Limb (tissue), 2 donors: ENCODE measurements around the gene SLC35F2.
A peak's percentile ranks its signal among the peaks of the same experiment; 100 is the strongest.
"Not testable (repeated sequence)": the region's sequence is repeated elsewhere in the genome, so short reads cannot be mapped to it uniquely, and the experiment has no call there.

Experiments
- DNase-seq, 2 donors: peaks; one replicate each; pipeline ENCODE4 v3.0.0-alpha.2; 2016; ENCODE audit errors: extremely low spot score in 2 of 2

The SLC35F2 gene

DNA sequence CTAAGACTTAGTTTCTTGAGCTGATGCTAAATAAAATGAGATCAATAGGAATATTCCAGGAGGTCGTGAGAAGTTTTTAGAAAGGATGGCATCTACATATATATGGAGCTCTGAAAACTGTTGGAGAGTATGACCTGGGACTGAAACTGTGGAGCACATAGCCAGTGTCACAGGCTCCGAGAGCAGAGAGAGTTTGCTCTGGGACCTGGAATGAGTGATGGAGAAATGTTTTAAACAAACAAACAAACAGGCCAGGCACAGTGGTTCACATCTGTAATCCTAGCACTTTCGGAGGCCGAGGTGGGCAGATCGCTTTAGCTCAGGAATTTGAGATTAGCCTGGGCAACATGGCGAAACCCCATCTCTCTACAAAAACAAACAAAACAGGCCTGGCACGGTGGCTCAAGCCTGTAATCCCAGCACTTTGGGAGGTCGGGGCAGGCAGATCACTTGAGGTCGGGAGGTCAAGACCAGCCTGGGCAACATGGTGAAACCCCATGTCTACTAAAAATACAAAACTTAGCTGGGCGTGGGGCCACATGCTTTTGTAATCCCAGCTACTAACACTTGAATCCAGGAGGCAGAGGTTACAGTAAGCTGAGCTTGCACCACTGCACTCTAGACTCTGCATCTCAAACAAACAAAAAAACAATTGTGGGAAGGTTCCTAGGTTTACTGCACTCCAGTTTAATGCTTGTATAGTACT lies 67.1 kb downstream of the SLC35F2 start:
- DNase-seq = no peak

DNA sequence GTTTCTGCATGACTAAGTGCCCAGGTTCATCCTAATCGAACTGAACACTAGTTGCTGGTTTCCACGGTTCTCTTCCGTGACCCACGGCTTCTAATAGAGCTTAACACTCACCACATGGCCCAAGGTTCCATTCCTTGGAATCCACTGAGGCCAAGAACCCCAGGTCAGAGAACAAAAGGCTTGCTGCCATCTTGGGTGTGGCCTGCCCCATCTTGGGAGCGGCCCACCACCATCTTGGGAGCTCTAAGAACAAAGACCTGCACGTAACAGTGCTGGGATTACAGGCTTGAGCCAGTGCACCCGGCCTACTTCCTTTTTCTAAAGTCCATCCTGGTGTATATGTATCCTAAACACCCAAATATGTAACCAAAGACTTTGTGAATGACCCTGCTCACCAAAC lies 68.8 kb downstream of the SLC35F2 start:
- DNase-seq = no peak

DNA sequence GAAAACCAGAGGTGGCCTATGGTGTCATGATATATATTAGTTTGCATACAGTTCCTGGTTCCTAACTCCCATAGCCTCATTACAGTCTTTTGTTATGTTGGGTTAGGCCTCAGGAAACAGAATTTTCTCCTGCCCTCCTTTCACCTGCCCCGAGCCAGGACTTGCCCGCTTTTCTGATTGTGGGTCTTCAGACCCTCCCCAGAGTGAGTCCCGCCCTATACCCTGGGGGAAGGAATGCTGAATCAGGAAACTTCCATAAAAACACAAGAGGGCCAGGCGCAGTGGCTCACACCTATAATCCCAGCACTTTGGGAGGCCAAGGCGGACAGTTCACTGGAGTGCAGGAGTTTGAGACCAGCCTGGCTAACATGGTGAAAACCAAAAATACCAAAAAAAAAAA lies 70.9 kb downstream of the SLC35F2 start:
- DNase-seq = no peak

DNA sequence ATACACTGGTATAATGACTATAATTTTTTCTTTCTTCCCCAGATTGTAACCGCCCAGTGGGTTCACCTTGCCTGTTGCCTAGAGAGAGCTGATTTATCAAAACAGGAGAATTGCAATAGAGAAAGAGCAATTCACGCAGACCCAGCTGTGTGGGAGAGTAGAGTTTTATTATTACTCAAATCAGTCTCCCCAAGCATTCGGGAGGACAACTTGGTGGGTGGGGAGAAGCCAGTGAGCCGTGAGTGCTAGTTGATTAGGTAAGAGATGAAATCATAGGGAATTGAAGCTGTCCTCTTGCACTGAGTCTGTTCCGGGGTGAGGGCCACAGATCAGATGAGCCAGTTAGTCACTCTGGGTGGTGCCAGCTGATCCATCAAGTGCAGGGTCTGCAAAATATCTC lies 73.2 kb downstream of the SLC35F2 start:
- DNase-seq = no peak

DNA sequence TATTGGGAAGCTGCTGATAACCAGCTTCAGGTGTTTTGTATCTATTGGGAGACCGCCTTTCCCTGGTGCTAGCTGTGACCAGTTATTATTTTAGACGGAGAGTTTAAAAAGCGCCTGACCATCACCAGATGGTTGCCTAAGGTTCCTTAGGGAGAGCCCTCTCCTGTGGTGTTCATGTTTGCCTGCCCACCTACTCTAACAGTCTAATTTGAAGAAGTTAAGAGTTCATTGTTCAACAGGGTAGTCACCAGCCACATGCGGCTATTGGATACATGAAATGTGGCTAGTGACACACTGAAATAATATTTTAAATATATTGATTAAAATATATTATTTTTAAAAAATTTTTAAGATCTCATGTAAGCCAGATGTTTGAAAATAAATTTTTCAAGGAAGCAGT lies 75.5 kb downstream of the SLC35F2 start:
- no peak for DNase-seq

DNA sequence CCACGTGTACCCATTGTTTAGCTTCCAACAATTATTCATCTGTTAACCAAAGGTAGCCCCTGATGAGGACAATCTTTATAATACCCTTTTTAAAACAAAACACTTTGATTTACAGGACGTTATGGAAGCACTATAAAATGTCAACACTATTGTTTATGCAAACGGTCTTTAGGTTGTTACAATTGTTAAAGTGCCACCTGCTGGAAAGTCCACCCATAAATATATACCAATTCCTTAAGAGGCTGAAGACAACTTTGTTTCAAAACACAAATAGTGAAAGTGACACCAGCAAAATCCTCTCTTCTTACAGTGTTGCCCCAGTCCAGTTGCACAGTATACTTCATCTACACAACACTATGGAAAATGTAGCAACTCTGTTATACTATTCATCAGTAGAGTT lies 77.8 kb downstream of the SLC35F2 start:
- no peak for DNase-seq

DNA sequence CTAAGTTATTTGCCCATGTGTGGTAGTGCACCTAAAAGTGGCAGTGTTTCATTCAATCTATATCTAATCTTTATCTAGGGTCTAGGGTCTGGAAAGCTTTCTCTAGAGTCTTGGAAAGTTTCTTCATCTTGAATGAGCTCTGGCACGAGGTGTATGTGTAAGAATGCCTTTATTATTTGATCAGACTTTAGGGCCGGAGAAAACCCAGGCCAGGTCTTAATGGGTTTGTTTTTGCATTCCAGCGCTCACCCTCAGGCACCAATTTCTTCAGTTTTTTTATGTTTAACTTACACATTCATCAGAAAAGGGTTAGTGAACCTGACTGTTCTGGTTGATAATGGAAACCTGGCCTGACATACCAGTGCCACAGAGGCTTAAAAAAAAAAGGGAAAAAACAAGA lies 78.5 kb downstream of the SLC35F2 start:
- DNase-seq = no peak

DNA sequence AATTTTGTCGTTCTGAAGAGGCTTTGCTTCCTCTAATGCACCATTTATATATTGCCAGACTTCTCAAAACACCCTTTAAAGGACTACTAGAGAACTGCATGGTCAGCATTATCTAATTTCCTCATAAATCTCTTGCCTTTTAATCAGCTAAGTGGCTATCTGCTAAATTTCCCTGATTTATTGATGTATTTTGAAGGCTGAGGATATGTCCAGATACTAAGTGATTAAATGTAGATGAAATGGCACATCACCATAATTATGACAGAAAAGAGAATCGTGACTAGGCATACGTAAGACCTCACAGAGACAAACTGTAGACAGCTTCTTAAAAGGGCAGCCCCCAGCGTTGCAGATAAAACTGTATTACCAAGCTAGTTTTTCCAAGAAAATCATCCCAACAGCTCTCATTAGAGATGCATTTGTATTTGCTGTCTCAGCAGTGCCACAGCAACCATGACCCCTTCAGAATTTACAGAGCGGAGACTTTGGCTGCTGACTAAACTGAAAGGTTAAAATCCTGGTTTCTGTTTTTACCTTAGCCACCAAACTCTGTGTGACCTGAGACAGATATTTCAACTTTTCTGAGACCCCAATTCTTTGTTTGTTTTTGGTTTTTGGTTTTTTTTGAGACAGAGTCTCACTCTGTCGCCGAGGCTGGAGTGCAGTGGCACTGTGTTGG lies 79.6 kb downstream of the SLC35F2 start:
- DNase-seq = no peak

DNA sequence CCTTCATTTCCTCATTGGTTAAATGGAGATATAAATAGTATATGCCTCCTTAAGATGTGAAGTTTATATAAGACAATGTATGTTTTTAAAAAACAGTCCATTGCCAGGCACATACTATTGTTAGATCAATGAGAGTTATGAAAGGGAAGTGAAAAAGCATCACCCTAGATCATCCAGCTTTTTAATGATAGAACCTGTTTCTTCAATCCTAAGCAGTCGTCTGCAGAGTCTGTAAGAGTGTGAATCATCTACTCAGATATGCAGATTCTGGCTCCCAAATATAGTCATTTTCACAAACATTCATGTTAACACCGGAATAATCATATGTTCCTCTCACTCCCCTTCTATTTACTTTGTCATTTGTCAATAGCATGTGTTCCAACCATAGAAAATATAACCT lies 81.5 kb downstream of the SLC35F2 start:
- DNase-seq = no peak

DNA sequence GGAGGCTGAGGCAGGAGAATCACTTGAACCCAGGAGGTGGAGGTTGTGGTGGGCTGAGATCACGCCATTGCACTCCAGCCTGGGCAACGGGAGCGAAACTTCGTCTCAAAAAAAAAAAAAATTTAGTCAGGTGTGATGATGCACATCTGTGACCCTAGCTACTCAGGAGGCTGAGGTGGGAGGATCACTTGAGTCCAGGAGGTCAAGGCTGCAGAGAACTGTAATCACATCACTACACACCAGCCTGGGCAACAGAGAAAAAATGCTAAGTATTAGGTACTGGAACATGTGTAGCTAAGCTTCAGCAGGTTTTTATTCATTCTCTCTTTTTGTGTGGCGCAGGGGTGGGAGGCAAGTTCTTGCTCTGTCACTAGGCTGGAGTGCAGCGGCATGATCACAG lies 82.5 kb downstream of the SLC35F2 start:
- no peak for DNase-seq

DNA sequence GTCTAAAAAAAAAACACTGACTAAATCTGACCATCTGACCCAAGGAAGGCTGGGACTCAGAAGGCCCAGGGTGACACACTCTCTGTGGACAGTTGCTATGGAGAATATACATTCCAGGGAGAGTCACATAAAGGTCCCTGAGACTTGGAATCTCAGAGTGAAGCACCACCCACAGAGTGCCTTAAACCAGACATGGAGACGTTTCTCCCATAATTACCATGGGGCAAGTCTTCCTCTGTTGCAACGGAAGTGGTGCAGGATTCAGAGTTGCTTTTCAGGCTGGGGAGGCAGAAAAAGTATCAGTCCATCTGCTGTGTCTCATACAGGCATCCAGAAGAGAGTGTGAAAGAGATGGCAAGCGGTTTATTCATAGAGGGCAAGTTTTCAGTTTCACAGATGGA lies 88.0 kb downstream of the SLC35F2 start:
- no peak for DNase-seq

DNA sequence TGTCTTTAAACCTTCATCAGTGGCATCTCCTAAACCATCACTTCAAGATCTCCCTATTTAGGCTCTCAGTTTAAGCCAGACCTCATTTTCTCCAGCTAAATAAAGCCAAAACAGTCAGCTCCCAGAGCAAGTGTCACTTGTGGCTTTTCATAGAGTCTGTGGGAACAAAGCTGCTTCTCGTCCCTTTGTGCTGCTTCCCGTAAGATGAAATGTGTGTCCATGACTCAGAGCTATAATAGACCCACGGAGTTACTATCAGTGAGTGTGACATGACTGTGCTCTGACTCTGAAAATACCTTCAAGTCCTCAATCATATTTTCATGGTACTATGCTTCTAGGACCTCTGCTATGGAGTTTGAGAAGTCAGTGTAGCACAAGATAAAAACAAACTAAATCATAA lies 89.4 kb downstream of the SLC35F2 start:
- no peak for DNase-seq

DNA sequence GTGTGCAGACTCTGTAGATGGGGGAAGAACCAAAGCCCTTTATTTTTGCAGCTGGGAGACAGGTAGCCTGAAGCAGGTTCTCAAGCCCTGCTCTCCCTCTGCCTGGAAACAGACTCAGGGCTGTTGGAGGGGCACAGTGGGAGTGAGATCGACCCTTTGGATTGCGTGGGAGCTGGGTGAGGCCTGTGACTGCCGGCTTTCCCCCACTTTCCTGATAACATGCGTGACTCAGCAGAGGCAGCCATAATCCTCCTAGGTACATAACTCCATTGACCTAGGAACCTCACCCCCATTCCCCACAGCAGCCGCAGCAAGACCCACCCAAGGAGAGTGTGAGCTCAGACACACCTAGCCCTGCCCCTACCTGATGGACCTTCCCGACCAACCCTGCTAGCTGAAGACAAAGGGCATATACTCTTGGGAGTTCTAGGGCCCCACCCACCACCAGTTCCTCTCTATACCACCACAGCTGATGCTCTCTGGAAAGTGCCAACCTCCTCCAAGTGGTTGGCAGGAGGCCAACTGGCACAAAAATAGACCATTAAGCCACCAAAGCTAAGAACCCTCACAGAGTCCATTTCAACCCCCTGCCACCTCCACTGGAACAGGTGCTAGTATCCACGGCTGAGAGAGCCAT lies 99.8 kb downstream of the SLC35F2 start:
- DNase-seq = not testable (repeated sequence)

DNA sequence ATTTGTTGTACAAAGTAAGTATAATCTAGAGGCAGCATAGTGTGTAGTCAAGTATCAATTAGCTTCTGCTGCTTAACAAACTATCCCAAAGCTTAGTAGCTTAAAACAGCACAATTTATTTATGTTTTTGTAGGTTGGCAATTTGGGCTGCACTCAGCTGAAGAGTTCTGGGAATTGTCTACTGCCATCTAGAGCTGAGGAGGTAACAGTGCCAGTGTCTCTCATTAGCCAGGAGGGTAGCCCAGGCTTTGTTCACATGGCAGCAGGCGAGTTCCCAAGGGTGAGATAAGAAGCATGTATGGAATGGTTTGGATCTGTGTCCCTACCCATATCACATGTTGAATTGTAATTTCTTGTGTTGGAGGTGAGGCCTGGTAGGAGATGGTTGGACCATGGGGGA lies 100.9 kb downstream of the SLC35F2 start:
- DNase-seq = no peak

DNA sequence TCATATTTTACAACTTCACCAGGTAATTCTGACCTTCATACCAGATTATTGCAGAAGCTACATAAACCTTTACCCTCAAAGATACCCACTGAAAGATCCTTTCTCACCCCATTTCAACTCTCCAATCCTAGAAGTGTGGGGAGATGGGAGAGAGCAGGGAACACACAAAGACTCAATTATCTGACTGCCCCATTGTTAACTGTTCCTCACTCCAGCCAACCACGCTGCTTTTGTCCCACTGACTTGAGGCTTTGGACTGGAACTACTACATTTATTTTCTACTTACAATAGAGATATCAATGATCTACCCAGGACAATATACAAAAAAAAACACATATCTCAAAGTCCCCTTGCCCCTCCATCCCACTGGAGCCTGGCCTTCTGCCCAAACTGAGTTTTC lies 102.0 kb downstream of the SLC35F2 start:
- no peak for DNase-seq

DNA sequence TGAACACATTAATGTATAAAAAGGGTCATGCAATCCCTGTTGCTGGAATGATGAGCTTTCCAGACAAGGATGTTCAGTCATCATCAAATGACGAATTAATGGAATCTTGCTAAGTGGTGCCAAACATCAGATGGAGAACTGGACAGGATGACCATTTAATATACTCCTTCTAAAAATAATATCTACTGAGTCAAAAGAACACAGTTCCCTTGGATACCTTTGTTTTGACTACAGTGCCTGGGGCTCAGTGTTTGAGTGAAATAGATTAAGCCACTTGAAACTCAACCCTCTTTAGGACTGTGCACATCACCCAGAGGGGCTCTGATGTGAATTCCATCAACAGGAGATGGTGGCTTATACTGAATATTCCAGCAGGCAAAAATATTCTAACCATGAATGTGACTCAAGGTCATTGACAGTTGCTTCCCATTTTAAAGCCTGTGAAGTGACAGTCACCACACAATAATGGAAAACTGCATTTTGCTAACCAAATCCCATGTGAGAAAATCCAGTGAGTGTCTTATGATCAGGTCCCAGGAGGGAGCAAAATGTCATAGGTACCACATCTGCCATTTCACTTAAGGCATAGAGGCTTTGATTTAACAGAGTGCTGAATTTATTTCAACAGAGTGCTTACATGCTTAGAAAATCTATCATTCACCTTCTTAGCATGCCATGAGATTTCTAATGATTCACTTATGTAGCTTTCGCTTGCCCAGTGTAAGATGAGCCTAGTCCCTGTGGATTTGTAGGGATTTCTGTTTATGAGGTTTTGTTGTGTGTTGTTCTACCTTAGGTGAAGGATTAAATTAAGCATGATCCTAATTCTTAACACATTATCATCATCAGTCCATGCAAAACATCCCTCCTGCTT lies 105.4 kb downstream of the SLC35F2 start:
- peak in 1 of 2 donors; percentile 71 for DNase-seq

DNA sequence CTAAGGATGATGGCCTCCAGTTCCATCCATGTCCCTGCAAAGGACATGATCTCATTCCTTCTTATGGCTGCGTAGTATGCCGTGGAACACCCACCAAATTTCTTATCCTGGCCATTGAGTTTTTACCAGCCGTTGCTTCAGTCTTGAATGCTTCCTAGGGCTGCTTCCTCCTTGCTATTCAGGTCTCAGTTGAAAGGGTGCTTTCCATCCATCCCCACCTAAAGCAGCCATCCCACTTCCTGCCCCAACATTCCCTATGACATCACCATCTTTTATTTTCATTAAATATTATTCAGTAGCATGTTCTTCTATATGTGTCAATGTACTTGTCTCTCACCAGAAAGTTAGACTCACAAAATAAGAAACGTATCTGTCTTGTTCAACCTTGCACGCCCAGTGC lies 106.1 kb downstream of the SLC35F2 start:
- no peak for DNase-seq

DNA sequence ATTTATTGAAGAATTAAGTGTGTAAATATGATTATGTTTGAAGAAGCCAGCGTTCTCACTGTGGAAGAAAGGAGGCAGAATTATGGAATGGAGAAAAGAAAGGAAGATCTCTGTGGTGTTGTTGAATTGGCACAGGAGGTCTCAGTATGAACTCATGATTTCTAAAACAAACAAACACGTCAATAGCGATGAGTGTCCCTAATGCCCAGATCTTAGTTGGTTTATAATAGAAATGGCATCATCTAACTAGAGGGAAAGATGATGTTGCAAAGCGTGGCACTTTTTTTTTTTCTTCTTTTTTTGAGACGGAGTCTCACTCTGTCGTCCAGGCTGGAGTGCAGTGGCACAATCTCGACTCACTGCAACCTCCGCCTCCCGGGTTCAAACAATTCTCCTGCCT lies 107.5 kb downstream of the SLC35F2 start:
- DNase-seq = no peak

DNA sequence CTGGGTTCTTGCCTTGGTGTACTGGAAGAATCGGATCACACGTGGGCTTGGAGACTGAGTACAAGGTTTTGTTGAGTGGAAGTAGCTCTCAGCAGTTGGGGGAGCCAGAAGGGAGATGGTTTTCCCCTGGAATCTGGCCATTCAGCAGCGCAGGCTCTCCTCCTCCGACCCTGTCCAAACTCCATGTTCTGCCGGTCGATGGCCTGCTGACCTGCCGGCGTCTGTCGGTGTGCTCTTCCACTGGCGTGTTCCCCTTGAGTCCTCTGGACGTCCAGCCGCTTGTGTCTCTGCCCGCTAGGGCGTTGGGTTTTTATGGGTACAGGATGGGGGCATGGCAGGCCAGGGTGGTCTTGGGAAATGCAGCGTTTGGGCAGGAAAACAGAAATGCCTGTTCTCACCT lies 108.3 kb downstream of the SLC35F2 start:
- DNase-seq = no peak

DNA sequence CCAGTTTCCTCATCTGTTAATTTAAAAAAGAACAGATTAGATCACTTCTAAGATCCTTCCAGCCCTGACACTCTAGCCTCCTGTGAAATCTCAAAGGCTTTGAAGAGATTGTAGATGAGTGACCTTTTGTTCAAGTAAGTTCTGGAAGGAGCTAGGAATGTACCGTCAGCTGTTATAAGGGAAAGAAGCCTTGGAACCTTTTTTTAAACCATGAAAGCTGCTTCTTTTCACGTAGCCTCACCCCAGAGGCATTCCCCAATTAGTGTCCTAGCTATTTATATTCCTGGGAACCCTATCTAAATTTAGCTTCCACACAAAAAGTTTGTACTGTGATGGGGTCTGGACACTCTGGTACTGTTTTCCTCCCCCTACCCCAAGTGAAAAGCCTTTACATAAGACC lies 111.0 kb downstream of the SLC35F2 start:
- DNase-seq = no peak

DNA sequence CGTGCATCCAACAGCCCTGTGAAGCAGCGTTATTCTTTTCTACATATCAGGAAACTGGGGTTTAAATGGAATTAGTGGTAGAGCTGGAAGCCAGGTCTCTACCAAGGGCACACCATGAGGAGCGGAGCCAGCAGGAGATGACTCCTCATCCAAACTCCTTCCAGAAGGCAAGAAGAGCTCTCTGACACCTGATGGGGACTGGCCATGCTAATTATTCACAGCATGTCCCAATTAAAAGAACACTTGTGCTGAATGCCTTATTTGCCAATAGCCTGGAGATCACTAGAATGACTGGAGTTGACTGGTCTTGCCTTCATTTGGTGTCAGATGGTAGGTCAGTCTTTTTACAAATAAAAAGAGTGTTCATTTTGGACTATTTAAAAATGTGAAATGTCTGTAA lies 113.9 kb downstream of the SLC35F2 start:
- DNase-seq = no peak

DNA sequence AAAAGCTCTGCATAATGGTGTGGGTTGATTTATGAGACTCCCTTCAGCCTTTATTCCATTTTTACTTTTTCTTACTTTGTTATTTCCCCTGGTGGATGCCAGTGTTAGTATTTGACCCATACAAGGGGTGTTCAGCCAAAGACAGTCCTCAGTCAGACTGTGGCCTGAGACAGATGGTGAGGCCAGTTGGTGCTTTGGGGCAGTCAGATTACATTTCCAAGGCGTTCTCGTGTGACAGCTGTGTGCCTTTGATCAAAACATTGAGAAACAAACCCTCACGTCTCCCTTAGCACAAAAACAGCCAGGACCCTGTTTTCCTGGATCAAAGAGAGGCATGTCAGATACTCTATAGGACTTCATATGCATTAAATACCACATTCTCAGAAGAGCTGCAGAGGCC lies 115.4 kb downstream of the SLC35F2 start:
- no peak for DNase-seq
